Kidney glomerular epithelial cell (primary cell): ENCODE data around the gene DAP3.
"Not testable (repeated sequence)": the region's sequence is repeated elsewhere in the genome, so short reads cannot be mapped to it uniquely, and the experiment has no call there.

ENCODE experiments used
- DNase-seq: peaks from one replicate; lab custom pipeline; 2025; lab: John Stamatoyannopoulos, UW

Gene DAP3

DNA sequence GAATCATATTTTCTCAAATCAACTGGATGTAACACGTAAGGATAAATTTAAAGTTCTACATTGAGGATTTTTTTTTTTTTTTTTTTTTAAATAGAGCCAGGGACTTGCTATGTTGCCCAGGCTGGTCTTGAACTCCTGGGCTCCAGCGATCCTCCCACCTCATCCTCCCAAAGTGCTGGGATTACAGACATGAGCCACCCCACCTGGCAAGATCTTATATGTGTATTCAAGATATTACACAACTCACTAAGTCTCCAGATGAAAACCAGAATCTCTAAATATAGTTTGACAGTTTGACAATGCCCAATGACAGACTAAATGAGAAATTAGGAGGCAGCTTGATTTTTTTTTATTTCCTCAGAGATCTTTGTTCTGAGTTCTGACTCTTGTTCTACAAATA lies 7.1 kb upstream of the DAP3 start:
- DNase-seq = no peak

DNA sequence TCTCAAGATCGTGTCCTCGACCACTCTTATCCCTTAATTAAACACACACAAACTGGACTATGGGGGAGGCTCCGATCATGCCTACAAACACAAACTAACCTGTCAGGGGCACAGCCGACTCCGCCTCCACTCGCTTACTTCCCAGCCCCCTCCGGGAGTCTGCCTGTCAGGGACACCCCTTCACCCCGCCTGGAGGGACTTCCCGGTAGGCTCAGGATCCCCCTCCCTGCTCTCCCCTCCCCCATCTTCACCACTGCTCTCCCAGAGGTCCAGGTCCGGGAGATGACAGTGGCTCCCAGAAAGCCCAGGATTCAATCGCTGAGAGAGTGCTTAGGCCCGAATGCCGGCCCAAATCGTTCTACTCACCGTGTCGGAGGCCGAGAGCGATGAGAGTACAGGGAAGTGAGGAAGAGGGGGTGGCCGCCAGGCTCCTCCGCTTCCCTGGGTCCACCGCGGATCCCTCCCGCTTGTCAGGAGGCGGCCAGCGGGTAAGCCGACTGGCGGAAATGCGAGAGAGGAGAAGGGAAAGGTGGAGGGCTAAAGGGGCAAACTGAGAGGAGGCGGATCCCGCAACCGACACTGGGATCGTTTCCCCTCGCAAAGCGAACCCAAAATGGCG lies 1.1 kb upstream of the DAP3 start:
- not testable (repeated sequence) for DNase-seq

DNA sequence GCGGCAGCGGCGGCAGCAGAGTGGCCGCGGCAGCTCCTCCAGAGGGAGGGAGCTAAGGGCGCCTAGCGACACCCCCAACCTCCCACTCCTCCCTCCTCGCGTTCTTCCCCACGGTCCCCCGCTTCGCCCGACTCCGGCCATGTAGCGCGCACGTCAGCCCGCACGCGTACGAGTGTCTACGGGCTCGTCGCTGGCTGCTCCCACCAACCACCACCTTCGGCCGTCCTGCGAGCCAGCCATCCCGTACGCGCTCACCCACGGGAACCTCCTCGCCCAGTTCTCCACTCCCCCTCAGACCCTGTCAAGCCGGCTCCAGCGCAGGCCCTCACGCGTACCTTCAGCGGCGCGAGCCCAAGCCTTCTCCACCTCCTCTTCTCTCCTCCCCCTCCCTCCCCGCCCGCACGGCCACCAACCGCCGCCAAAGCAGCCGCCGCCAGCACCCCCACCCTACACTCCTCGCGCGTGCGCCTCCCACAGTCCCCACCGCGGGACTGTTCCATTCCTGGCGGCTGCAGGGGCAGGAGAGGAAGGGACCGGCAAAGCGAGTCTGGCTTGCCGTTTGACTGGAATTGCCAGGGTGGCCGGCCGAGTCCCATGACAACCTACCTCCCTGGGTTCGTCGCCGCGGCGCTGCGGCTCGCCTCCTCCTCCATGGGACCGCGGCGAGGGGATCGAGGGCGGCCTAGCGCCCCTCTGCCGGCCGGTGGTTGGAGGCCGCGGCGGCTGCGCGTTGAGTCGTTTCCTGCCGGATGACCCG lies 389 bp upstream of the DAP3 start, which contains the start of gene YY1AP1:
Gene YY1AP1 (minus strand): TSS at position 451 of the 757 bp plus-strand sequence. CDS start 8,338 bp downstream, outside the sequence.
- DNase-seq = peak; percentile 79

DNA sequence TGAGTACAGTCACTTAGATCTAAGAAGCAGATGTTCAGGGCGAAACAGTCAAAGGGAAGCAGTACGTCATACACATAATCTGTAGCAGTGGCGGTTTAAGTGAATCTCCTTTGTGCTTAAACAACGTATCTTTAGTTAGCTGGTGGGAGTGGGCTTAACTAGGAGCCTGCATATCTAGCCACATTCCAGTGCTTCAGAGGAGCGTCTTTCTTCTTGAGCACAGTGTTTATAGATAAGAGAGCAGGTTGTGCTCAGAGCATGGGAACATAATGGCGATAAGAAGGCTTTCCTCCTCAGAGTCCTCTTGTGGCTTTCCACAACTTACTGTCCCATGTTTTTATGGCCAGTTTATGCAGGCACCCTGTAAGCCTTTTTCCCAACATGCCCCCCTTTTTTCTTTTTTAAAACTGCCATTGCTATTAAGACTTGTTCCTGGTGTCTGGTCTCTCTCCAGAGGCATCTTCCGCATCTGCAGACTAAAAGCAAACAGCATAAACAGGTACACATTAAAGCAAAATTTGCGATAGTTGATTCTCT lies 3.2 kb downstream of the DAP3 start:
- DNase-seq = no peak

DNA sequence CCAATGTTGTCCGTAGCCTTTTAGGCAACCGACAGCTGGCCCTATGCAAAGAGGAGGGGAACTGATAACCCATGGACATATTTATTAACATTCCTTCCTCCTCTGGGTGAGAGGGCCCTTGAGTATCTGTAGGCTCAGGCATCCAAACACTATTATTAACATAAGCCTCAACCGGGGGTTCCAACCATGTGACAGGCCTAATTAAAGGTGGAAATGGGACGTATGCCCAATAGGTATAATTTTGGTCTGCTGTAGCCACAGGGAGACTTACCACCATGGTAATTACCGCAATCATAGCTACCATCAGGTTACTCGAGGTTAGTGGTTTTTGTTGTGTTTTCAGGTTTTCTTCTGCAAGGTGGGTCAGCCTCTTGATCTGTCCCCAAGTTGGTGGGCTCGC lies 5.3 kb downstream of the DAP3 start:
- DNase-seq = no peak

DNA sequence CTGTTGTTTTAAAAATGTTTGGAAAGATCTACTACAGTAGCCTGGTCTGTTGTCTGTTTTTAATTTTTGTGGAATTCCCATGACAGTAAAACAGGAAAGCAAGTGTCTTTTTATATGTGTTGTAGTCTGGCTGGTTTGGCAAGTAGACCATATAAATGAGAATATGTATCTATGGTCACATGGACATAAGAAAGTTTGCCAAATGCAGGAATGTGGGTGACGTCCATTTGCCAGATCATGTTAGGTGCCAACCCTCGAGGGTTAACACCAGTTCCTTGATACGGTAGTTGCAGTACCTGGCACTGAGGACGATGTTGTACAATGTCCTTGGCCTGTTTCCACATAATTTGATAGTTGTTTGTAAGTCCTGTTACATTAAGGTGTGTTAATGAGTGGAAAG lies 6.2 kb downstream of the DAP3 start:
- DNase-seq = no peak

DNA sequence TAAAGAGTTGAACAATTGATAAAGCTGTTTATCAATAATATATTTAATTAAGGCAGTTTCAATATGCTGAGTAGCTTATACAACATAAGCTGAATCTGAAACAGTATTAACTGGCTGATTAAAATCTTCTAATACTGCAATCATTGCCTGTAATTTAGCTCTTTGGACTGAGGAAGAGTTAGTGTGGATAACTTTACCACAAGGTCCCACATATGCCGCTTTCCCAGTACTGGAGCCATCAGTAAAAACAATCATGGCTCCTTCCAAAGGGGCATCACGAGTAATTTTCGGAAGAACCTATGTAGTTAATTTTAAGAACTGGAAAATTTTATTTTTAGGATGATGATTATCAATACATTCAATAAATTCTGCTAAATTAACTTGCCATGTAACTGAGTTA lies 6.7 kb downstream of the DAP3 start:
- no peak for DNase-seq

DNA sequence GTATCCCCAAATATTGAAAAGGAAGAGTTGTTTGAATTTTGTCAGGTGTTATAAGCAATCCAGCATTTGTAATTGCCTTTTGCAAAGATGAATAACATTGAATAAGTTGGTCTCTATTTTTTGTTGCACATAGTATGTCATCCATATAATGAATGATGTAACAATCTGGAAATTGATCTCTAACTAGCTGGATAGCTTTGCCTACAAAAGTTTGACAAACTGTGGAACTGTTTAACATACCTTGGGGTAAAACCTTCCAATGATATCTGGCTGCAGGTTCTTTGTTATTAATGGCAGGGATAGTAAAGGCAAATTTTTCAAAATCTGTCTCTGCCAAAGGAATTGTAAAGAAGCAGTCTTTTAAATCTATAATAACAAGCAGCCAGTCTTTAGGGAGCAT lies 7.6 kb downstream of the DAP3 start:
- DNase-seq = no peak

DNA sequence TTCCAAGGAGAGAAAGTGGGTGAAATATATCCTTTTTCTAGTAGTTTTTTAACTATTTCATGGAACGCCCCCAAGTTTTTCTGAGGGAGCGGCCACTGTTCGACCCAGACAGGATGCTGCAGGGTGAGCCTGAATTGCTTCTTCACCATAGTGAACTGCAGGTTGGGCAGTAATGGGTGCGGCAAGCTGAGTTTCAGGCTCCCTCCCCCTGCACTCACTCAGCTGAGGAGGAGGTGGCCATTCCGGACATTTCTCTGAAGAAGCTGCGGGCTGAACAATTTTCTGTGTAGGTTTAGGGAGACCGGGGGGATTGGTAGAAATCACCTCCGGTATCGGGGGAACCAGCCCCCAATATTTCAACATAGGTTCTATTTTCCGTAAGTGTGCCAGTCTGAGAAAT lies 8.2 kb downstream of the DAP3 start:
- no peak for DNase-seq

DNA sequence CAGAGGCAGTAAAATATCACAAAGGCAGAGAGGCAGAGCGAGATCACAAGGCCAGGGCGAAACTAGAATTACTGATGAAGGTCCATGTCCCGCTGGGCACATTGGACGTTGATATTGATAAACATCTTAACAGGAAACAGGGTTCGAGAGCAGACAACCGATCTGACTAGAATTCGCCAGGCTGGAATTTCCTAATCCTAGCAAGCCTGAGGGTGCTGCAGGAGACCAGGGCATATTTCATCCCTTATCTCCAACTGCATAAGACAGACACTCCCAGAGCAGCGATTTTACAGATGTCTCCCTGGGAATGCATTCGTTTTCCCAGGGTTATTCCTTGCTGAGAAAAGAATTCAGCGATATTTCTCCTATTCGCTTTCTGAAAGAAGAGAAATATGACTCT lies 8.7 kb downstream of the DAP3 start:
- not testable (repeated sequence) for DNase-seq

DNA sequence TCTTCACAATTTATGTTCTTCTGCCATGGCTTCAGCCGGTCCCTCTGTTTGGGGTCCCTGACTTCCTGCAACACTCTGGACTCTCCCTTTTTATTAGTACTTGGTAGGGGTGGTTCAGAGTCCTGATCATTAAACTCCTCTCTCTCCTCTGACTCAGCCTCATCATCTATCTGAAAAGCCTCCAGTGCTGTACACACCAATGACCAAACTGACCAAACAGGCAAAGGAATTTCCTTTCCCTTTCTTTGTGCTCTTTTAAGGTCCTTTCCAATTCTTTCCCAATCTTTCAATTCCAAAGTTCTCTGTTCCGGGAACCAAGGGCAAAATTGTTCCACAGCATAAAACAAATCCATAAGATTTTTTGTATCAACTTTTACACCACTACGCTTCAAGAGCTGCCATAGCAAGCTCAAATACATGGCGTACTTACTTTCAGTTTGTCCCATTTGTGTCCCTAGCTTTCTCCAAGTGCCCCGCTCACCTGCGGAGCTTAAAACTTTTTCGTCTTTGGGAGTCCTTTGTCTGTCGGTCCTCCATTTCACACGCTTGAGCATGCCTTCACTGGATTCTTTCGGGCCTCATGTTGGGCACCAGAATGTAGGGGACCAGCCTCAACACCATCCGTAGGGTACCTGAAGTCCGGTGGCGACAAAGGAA lies 9.6 kb downstream of the DAP3 start:
- DNase-seq = peak; percentile 27

DNA sequence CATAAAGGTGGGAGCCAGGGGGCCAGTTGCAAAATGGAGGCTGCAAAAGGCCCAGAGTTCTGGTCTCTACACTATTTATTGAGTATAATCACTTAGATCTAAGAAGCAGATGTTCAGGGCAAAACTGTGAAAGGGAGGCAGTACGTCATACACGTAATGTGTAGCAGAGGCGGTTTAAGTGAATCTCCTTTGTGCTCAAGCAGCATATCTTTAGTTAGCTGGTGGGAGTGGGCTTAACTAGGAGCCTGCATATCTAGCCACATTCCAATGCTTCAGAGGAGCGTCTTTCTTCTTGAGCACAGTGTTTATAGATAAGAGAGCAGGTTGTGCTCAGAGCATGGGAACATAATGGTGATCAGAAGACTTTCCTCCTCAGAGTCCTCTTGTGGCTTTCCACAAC lies 10.2 kb downstream of the DAP3 start:
- not testable (repeated sequence) for DNase-seq

DNA sequence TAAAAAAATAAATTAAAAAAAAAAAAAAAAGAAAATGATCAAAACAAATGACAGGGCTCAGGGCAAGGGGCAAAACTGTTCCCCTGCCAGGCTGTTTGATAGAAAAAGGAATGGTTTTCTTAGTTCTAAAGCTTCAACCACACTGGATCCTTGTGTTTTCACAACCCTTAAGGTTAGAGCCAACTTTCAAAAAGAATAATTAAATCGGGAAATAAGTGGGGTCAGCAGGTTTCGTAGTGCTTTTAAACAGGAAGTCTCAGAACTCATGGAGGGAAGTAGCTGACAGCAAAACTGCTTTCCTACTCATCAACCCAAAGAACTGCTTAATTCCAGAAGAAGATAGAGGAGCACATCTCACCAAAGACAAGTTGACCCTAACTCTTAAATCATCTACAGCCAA lies 12.8 kb downstream of the DAP3 start:
- DNase-seq = not testable (repeated sequence)

DNA sequence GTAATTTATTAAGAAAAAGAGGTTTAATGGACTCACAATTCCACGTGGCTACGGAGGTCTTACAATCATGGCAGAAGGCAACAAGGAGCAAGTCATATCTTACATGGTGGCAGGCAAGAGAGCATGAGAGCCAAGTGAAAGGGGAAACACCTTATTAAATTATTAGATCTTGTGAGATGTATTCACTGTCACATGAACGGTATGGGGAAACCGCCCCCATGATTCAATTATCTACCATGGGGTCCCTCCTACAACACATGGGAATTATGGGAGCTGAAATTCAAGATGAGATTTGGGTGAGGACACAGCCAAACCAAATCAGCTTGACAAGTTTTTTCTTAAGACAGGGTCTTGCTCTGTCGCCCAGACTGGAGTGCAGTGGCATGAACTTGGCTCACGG lies 14.3 kb downstream of the DAP3 start:
- DNase-seq = no peak

DNA sequence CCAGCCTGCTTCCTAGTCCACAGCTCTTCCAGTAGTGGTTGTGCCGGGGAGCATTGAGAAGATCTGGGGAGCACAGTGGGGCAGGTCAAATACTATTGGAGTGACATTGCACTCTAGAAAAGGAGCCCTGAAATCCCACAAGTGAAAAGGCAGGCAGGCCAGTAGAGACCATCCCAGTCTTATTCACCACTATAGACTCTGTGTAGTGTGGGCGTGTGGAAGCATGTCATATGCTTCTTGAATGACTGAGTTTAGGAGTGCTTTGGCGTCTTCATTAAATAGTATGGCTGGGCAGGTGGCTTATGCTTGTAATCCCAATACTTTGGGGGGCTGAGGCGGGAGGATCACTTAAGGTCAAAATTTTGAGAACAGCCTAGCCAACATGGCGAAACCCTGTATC lies 15.5 kb downstream of the DAP3 start:
- DNase-seq = not testable (repeated sequence)

DNA sequence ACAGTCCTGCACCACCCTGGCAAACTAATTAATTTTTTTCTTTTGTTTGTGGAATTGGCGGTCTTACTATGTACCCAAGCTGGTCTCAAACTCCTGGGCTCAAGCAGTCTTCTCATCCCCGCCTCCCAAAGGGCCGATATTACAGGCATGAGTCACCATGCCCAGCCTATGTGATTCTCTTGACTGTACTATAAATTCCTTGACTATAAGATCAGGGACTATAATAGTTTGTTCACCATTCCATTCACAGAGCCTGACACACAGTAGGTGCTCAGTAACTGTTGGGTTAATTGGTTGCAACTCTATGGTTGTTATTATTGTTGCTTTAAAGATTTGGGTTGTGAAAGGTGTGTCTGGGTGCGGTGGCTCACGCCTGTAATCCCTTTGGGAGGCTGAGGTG lies 17.2 kb downstream of the DAP3 start:
- DNase-seq = no peak

DNA sequence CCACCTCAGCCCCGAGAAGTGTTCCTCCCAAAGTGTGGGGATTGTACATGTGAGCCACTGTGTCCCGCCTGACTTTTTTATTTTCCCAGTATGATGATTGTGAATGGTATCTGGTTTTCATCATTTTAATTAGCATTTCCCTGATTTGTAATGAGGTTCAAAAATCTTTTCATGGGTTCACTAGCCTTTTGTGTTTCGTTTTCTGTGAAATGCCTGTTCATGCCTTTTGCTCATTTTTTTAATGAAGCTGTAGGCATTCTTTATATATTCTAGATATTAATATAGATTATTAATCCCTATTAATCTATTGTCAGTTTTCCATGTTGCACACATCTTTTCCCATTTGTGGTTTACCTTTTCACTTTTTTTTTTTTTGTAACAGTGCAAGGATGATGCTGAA lies 20.5 kb downstream of the DAP3 start:
- no peak for DNase-seq

DNA sequence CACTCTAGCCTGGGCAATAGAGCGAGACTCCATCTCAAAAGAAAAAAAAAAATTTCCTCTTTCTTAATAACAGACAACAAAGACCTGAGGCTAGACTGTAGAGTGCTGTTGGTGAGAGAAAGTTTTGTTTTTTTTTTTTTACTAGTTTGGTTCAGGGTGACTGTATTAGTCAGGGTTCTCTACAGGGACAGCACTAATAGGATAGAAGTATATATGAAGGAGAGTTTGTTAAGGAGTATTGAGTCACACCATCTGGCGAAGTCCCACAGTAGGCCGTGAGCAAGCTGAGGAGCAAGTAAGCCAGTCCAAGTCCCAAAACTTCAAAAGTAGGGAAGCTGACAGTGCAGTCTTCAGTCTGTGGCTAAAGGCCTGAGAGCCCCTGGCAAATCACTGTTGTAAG lies 22.6 kb downstream of the DAP3 start:
- not testable (repeated sequence) for DNase-seq

DNA sequence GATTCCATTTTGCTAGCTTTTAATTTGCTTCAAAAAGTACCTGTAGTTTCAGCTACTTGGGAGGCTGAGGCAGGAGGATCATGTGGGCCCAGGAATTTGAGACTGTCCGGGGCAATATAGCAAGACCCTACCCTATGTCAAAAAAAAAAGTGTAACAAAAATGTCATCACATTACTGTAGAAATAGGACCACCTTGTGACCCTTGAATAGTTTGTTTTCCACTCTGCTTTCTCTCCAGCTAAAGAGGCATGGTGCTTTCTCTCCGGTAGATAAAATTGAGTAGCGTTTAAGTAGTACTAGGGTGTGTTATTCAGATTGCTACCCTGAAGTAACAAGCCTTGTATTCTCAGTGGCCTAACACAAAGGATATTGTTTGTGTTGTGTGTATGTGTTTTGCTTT lies 23.7 kb downstream of the DAP3 start:
- DNase-seq = not testable (repeated sequence)

DNA sequence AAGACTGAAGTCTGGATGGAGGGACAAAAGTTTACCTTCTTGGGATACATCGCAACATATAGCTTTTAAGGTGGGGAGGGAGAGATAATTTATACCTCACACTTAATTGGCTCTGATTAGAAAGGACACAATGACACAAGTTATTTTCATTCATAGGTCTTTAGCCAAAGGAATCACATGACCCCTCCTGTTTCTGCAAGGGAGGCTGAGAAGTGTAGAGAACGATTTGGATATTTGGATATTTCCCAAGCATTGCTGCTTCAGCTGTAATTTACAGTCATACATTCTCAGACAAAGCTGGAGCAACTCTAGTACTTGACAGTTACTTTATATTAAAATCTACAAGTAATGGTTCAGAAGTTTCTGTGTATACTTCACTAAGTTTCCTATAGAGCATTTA lies 24.2 kb downstream of the DAP3 start:
- DNase-seq = no peak

DNA sequence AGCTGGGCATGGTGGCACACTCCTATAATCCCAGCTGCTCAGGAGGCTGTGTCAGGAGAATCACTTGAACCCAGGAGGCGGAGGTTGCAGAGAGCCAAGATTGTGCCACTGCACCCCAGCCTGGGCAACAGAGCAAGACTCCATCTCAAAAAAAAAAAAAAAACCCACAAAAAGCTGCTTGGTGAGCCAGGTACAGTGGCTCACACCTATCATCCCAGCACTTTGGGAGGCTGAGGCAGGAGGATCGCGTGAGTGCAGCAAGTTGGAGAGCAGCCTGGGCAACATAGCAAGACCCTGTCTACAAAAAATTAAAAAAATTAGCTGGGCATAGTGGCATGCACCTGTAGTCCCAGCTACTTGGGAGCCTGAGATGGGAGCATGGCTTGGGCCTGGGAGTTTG lies 26.2 kb downstream of the DAP3 start:
- not testable (repeated sequence) for DNase-seq

DNA sequence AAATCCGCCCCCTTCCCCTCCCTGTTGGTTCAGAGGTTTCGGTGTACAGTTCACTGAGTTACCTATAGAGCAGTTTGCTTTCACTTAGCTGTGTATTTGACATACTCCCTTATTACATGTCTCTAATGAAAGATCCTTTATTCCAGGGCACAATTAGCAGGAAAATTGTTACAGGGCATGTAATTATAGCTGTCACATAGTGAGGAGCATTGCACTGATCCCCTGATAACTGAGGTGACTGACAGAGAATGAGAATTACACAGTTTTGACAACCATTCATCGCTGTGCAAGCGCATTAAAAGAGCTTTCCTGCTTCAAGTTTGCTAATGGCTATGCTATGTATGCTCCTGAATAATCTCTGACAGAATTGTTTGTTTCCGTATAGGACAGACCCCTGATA lies 26.9 kb downstream of the DAP3 start:
- no peak for DNase-seq

DNA sequence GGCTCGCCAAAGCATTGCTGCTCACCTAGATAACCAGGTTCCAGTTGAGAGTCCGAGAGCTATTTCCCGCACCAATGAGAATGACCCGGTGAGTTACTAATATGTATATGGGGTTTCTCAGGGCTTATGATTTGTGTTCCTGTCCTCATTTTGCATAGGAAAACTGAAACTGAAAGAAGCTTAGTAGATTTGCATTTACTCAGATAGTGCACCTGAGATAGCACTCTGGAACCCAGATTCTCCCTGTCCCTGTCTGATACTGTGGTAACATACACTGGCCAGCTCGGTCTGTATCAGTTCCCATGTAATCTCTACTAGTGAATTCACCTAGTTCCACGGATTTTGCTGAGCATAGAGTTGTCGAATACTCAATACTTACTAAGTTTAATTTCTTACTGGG lies 28.1 kb downstream of the DAP3 start:
- DNase-seq = no peak
